Measurements from ENCODE around the gene CCHCR1. TPM values are rescaled to one million over a fixed set of nuclear protein-coding genes. Genes with fewer than 3 reads are reported as not detected.

The CCHCR1 gene
- total RNA-seq, 3 donors from 2014 or later: 10.9 to 17.1 (median 17.0) TPM

DNA sequence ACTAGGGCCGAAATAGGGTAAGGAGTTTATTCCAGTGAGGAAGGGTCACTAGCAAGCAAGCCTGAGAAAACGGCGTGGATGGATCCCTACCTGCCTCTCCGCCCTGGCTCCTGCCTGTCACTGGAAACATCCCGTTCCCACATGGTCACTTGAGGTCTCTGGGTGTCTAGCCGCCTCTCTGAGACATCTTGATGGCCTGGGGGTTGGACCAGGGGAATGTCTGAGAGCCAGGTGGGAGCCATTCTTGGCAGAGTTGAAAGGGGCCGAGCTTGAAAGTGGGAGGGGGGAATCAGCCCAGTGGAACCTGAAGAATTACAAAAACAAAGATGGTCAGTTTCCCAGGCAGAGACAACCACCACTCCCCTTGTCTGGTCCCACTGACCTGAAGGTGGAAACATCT is 961 bp downstream of the CCHCR1 start:
- no peak overlapping the region for H3K27ac ChIP-seq
- intact Hi-C loops (cut with DNase I; ENCODE audit: low total_unique reads): no loop called here
- H3K4me1 ChIP-seq: peaks cover 0 to 10% of the 10 kb centered on the region in 2 donors
- no peaks in the 10 kb centered on the region for H3K9me3 ChIP-seq
- TF ChIP-seq, protein P1, sequence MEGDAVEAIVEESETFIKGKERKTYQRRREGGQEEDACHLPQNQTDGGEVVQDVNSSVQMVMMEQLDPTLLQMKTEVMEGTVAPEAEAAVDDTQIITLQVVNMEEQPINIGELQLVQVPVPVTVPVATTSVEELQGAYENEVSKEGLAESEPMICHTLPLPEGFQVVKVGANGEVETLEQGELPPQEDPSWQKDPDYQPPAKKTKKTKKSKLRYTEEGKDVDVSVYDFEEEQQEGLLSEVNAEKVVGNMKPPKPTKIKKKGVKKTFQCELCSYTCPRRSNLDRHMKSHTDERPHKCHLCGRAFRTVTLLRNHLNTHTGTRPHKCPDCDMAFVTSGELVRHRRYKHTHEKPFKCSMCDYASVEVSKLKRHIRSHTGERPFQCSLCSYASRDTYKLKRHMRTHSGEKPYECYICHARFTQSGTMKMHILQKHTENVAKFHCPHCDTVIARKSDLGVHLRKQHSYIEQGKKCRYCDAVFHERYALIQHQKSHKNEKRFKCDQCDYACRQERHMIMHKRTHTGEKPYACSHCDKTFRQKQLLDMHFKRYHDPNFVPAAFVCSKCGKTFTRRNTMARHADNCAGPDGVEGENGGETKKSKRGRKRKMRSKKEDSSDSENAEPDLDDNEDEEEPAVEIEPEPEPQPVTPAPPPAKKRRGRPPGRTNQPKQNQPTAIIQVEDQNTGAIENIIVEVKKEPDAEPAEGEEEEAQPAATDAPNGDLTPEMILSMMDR (IDR thresholded peaks at IDR 0.05): no peak
- no peak for TF ChIP-seq POLR2A (IDR thresholded peaks at IDR 0.05)
- TF ChIP-seq POLR2AphosphoS5 (IDR thresholded peaks at IDR 0.05): no peak
- no peak for DNase-seq (ENCODE audit: low spot score in 2 of 2)
- no peaks in the 10 kb centered on the region for H3K36me3 ChIP-seq
- no peaks in the 10 kb centered on the region for H3K27me3 ChIP-seq
- H3K4me3 ChIP-seq: no peak overlapping the region

DNA sequence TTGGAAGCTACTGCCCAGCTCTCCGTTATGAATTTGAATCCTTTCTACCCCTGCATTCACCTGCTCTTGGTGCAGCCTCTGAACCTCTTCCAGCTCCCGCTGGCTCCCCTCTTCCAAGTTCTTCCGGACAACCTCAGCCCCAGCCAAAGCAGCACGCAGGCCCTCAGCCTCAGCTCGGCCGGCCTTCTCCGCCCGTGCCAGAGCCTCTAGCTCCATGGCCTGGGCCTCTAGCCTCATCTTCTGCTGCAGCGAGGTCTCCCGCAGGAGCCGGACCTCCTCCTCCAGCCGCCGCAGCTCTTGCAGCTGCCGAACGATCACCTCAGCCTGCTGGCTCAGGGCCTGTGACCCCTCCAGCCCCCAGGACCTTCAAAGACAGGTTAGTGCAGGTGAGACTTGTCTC is 3.2 kb downstream of the CCHCR1 start:
- intact Hi-C loops (cut with DNase I; ENCODE audit: low total_unique reads): no loop called here
- Histone ChIP-seq H3K4me1 (peaks cover 0 to 10% of the 10 kb centered on the region in 2 donors), H3K36me3 (no peaks in the 10 kb centered on the region), H3K27me3 (no peaks in the 10 kb centered on the region), H3K4me3 (no peak overlapping the region), H3K9me3 (no peaks in the 10 kb centered on the region), H3K27ac (no peak overlapping the region)
- DNase-seq (ENCODE audit: low spot score in 2 of 2): no peak
- TF ChIP-seq, protein P1 (IDR thresholded peaks at IDR 0.05): no peak
- TF ChIP-seq POLR2A (IDR thresholded peaks at IDR 0.05) (no peak), POLR2AphosphoS5 (IDR thresholded peaks at IDR 0.05) (no peak)

DNA sequence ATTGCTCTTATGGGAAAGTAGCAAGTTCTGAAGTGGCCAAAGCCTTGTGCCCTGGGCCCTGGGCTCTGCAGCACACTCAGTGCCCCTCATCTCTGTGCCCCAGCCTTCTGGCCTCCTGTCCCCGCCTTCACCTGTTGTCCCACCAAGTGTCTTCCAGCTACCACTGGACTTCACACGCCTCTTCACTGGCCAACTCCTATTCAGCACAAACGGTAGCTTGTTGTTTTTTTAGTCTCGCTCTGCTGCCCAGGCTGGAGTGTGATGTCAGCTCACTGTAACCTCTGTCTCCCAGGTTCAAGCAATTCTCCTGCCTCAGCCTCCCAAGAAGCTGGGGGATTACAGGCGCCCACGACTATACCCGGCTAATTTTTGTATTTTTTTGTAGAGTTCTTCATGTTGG is 4.8 kb downstream of the CCHCR1 start:
- no peaks in the 10 kb centered on the region for H3K27me3 ChIP-seq
- H3K27ac ChIP-seq: no peak overlapping the region
- no peak overlapping the region for H3K4me3 ChIP-seq
- no peaks in the 10 kb centered on the region for H3K36me3 ChIP-seq
- H3K9me3 ChIP-seq: no peaks in the 10 kb centered on the region
- TF ChIP-seq POLR2A (IDR thresholded peaks at IDR 0.05): no peak
- TF ChIP-seq, protein P1 (IDR thresholded peaks at IDR 0.05): no peak
- no peak for TF ChIP-seq POLR2AphosphoS5 (IDR thresholded peaks at IDR 0.05)
- peaks cover 0 to 5% of the 10 kb centered on the region in 2 donors for H3K4me1 ChIP-seq
- DNase-seq (ENCODE audit: low spot score in 2 of 2): no peak
- intact Hi-C loops (cut with DNase I; ENCODE audit: low total_unique reads): no loop called here

DNA sequence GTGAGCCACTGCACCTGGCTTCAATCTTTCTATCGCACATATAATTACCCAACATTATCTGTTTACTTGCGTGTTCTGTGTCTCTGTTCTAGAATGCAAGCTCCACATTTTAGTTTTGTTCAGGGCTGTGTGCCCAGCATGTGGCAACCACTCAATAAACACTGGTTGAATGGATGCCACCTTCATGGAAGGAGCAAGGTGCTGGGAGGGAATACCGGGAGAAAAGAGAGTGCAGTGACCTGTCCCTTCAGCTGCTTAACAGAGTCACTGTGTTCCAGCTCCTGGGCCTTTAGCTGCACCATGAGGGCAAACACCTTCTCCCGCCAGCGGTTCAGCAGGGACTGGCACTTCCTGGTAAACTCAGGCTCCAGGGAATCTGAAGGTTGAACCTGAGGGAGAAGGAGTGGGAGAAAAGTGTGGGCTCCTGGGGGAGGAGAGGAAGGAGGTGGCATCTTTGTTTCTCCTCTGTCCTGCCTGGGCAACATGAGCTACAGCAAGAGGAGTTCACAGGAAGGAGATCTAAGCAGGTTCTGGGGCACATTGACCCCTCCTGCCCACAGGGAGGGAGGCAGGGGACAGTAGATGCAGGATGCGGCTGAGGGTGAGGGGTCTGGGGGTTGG is 7.7 kb downstream of the CCHCR1 start:
- no peak overlapping the region for H3K27ac ChIP-seq
- TF ChIP-seq, protein P1 (IDR thresholded peaks at IDR 0.05): no peak
- TF ChIP-seq POLR2A (IDR thresholded peaks at IDR 0.05) (no peak), POLR2AphosphoS5 (IDR thresholded peaks at IDR 0.05) (no peak)
- H3K4me1 ChIP-seq: no peaks in the 10 kb centered on the region
- no peak overlapping the region for H3K4me3 ChIP-seq
- no peaks in the 10 kb centered on the region for H3K27me3 ChIP-seq
- DNase-seq (ENCODE audit: low spot score in 2 of 2): no peak
- no peaks in the 10 kb centered on the region for H3K36me3 ChIP-seq
- no peaks in the 10 kb centered on the region for H3K9me3 ChIP-seq
- intact Hi-C loops (cut with DNase I; ENCODE audit: low total_unique reads): no loop called here

DNA sequence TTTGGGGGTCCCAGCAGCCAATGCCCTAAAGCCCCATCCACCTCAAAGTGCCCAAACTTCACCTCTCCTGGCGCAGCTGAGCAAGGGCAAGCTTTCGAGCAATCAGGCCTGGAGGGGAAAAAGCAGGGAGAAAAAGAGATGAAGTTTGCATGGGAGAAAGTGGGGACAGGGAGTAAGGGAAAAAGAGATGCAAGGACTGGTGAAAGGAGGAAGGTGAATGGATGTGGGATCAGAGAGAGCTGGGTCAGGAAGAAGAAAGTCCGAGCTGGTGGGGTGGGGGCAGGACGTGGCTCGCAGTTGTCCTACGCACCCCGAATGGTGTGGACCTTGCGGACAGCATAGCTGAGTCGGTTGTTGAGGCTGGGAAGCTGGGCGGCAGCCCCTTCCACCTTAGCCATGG is 12.2 kb downstream of the CCHCR1 start:
- Histone ChIP-seq H3K27me3 (no peaks in the 10 kb centered on the region), H3K4me1 (no peaks in the 10 kb centered on the region), H3K9me3 (no peaks in the 10 kb centered on the region), H3K4me3 (no peak overlapping the region), H3K36me3 (no peaks in the 10 kb centered on the region), H3K27ac (no peak overlapping the region)
- intact Hi-C loops (cut with DNase I; ENCODE audit: low total_unique reads): no loop called here
- DNase-seq (ENCODE audit: low spot score in 2 of 2): no peak
- TF ChIP-seq, protein P1 (IDR thresholded peaks at IDR 0.05): no peak
- TF ChIP-seq POLR2A (IDR thresholded peaks at IDR 0.05): no peak
- TF ChIP-seq POLR2AphosphoS5 (IDR thresholded peaks at IDR 0.05): no peak
